HL-60 (cell line): ENCODE results near the gene PAMR1.

ENCODE experiments used
- GABPA ChIP-seq: IDR thresholded peaks from 2 replicates; pipeline ENCODE4 v1.6.1; 2012; ENCODE audit warnings: low read depth
- POLR2AphosphoS5 ChIP-seq: IDR thresholded peaks from 2 replicates; pipeline ENCODE4 v1.6.1; 2012; ENCODE audit warnings: low read depth
- SPI1 ChIP-seq: IDR thresholded peaks from 2 replicates; pipeline ENCODE4 v1.6.1; 2012; ENCODE audit warnings: low read depth, mild to moderate bottlenecking, borderline replicate concordance
- TF ChIP-seq, protein P1 (sequence below): IDR thresholded peaks from one replicate; pipeline ENCODE4 v1.5.1; 2011; ENCODE audit warnings: low read length, control low read depth, inconsistent platforms; ENCODE audit not compliant: insufficient read depth
- TF ChIP-seq, protein P2 (sequence below): IDR thresholded peaks from 2 replicates; pipeline ENCODE4 v1.6.1; 2012; ENCODE audit warnings: low read depth; ENCODE audit not compliant: insufficient replicate concordance

DNA sequence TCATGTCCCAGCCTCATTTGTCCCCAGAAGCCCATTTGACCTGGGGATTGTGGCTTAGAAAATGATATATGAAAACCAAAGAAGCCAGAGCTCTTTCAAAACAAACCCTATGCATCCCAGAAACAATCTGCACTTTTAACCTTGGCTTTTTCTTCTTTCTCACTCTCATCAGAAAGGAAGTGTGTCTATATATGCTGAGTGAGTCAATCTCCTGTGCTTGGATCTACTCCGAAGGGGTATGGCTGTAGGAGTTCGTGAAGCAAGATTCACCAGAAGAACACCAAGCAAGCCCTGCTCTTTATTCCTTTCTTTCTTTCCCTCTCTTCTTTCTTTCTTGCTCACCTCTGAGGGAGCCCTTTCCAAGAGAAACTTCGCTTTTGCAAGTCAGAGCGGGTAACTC lies 636 bp downstream of the PAMR1 start:
- TF ChIP-seq POLR2AphosphoS5 (no peak), GABPA (no peak), SPI1 (no peak)
- TF ChIP-seq, protein P1, sequence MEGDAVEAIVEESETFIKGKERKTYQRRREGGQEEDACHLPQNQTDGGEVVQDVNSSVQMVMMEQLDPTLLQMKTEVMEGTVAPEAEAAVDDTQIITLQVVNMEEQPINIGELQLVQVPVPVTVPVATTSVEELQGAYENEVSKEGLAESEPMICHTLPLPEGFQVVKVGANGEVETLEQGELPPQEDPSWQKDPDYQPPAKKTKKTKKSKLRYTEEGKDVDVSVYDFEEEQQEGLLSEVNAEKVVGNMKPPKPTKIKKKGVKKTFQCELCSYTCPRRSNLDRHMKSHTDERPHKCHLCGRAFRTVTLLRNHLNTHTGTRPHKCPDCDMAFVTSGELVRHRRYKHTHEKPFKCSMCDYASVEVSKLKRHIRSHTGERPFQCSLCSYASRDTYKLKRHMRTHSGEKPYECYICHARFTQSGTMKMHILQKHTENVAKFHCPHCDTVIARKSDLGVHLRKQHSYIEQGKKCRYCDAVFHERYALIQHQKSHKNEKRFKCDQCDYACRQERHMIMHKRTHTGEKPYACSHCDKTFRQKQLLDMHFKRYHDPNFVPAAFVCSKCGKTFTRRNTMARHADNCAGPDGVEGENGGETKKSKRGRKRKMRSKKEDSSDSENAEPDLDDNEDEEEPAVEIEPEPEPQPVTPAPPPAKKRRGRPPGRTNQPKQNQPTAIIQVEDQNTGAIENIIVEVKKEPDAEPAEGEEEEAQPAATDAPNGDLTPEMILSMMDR = no peak
- TF ChIP-seq, protein P2, sequence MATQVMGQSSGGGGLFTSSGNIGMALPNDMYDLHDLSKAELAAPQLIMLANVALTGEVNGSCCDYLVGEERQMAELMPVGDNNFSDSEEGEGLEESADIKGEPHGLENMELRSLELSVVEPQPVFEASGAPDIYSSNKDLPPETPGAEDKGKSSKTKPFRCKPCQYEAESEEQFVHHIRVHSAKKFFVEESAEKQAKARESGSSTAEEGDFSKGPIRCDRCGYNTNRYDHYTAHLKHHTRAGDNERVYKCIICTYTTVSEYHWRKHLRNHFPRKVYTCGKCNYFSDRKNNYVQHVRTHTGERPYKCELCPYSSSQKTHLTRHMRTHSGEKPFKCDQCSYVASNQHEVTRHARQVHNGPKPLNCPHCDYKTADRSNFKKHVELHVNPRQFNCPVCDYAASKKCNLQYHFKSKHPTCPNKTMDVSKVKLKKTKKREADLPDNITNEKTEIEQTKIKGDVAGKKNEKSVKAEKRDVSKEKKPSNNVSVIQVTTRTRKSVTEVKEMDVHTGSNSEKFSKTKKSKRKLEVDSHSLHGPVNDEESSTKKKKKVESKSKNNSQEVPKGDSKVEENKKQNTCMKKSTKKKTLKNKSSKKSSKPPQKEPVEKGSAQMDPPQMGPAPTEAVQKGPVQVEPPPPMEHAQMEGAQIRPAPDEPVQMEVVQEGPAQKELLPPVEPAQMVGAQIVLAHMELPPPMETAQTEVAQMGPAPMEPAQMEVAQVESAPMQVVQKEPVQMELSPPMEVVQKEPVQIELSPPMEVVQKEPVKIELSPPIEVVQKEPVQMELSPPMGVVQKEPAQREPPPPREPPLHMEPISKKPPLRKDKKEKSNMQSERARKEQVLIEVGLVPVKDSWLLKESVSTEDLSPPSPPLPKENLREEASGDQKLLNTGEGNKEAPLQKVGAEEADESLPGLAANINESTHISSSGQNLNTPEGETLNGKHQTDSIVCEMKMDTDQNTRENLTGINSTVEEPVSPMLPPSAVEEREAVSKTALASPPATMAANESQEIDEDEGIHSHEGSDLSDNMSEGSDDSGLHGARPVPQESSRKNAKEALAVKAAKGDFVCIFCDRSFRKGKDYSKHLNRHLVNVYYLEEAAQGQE = no peak
